Renal pelvis (tissue), 12 donors: ENCODE data around the gene MEAF6. TPM values are rescaled to one million over a fixed set of nuclear protein-coding genes. Genes with fewer than 3 reads are reported as not detected.
"Not testable (repeated sequence)": the region's sequence is repeated elsewhere in the genome, so short reads cannot be mapped to it uniquely, and the experiment has no call there.

Experiments used
- DNase-seq: peaks from one replicate; pipeline ENCODE4 v3.0.0-alpha.2; 2013
- long read RNA-seq, 16 experiments: transcript quantifications; one replicate each; lab custom pipeline, GENCODE V29; 2026
- polyA plus RNA-seq, 3 donors: library from polyadenylated mRNA; unstranded; fragments of 120-200 nt; gene quantifications; one replicate each; pipeline ENCODE4 v1.2.1, GENCODE V29; 2013; ENCODE audit not compliant: insufficient read length in 3 of 3

MEAF6 gene
- 10 to 100 TPM; 90.8 to 95.4 (median 91.7) TPM for polyA plus RNA-seq
- long read RNA-seq, donor 1, transcript MEAF6-201 (7 exons, 1,525 nt), result major isoform, 34 of 44 reads
- long read RNA-seq, donor 1, partial matches to known transcripts, result 0 of 44 reads
- long read RNA-seq, donor 1, other reads (novel, unspliced or antisense), result 0 of 44 reads
- long read RNA-seq, donor 2, transcript MEAF6-201 (7 exons, 1,525 nt), result major isoform, 27 of 39 reads
- long read RNA-seq, donor 2, partial matches to known transcripts, result 5 of 39 reads
- long read RNA-seq, donor 2, other reads (novel, unspliced or antisense), result 0 of 39 reads
- long read RNA-seq, donor 3, transcript MEAF6-206 (8 exons, 1,408 nt), result minor isoform, 7 of 41 reads
- long read RNA-seq, donor 3, transcript MEAF6-201 (7 exons, 1,525 nt), result major isoform, 24 of 41 reads
- long read RNA-seq, donor 3, partial matches to known transcripts, result 5 of 41 reads
- long read RNA-seq, donor 3, other reads (novel, unspliced or antisense), result 0 of 41 reads
- long read RNA-seq, donor 4, transcript MEAF6-201 (7 exons, 1,525 nt), result major isoform, 38 of 48 reads
- long read RNA-seq, donor 4, partial matches to known transcripts, result 5 of 48 reads
- long read RNA-seq, donor 4, other reads (novel, unspliced or antisense), result 0 of 48 reads
- long read RNA-seq, donor 5, transcript MEAF6-201 (7 exons, 1,525 nt), result major isoform, 16 of 21 reads
- long read RNA-seq, donor 5, partial matches to known transcripts, result 0 of 21 reads
- long read RNA-seq, donor 5, other reads (novel, unspliced or antisense), result 0 of 21 reads
- long read RNA-seq, donor 6, transcript MEAF6-201 (7 exons, 1,525 nt), result major isoform, 25 of 30 reads
- long read RNA-seq, donor 6, partial matches to known transcripts, result 0 of 30 reads
- long read RNA-seq, donor 6, other reads (novel, unspliced or antisense), result 0 of 30 reads
- long read RNA-seq, donor 7, transcript MEAF6-201 (7 exons, 1,525 nt), result major isoform, 29 of 72 reads
- long read RNA-seq, donor 7, partial matches to known transcripts, result 32 of 72 reads
- long read RNA-seq, donor 7, other reads (novel, unspliced or antisense), result 0 of 72 reads
- long read RNA-seq, donor 8, transcript MEAF6-201 (7 exons, 1,525 nt), result major isoform, 9 of 12 reads
- long read RNA-seq, donor 8, partial matches to known transcripts, result 0 of 12 reads
- long read RNA-seq, donor 8, other reads (novel, unspliced or antisense), result 0 of 12 reads
- long read RNA-seq, donor 9, transcript MEAF6-201 (7 exons, 1,525 nt), result major isoform, 31 of 43 reads
- long read RNA-seq, donor 9, partial matches to known transcripts, result 0 of 43 reads
- long read RNA-seq, donor 9, other reads (novel, unspliced or antisense), result 0 of 43 reads
- long read RNA-seq, donor 10, transcript MEAF6-201 (7 exons, 1,525 nt), result major isoform, 15 of 22 reads
- long read RNA-seq, donor 10, partial matches to known transcripts, result 0 of 22 reads
- long read RNA-seq, donor 10, other reads (novel, unspliced or antisense), result 0 of 22 reads
- long read RNA-seq, donor 11, transcript MEAF6-201 (7 exons, 1,525 nt), result major isoform, 26 of 32 reads
- long read RNA-seq, donor 11, partial matches to known transcripts, result 0 of 32 reads
- long read RNA-seq, donor 11, other reads (novel, unspliced or antisense), result 0 of 32 reads
- long read RNA-seq, donor 12, transcript MEAF6-201 (7 exons, 1,525 nt), result major isoform, 56 of 111 reads
- long read RNA-seq, donor 12, transcript MEAF6-206 (8 exons, 1,408 nt), result minor isoform, 14 of 111 reads
- long read RNA-seq, donor 12, partial matches to known transcripts, result 32 of 111 reads
- long read RNA-seq, donor 12, other reads (novel, unspliced or antisense), result 6 of 111 reads
- long read RNA-seq, donor 13, transcript MEAF6-201 (7 exons, 1,525 nt), result major isoform, 11 of 20 reads
- long read RNA-seq, donor 13, partial matches to known transcripts, result 6 of 20 reads
- long read RNA-seq, donor 13, other reads (novel, unspliced or antisense), result 0 of 20 reads
- long read RNA-seq, donor 14, result 0 reads
- long read RNA-seq, donor 15, transcript MEAF6-206 (8 exons, 1,408 nt), result minor isoform, 5 of 51 reads
- long read RNA-seq, donor 15, transcript MEAF6-201 (7 exons, 1,525 nt), result major isoform, 26 of 51 reads
- long read RNA-seq, donor 15, partial matches to known transcripts, result 17 of 51 reads
- long read RNA-seq, donor 15, other reads (novel, unspliced or antisense), result 0 of 51 reads
- long read RNA-seq, donor 16, transcript MEAF6-201 (7 exons, 1,525 nt), result major isoform, 30 of 50 reads
- long read RNA-seq, donor 16, transcript MEAF6-202 (6 exons, 603 nt), result minor isoform, 6 of 50 reads
- long read RNA-seq, donor 16, partial matches to known transcripts, result 6 of 50 reads
- long read RNA-seq, donor 16, other reads (novel, unspliced or antisense), result 0 of 50 reads

GRCh38 chr1:37514350-37515184 is at the start of gene MEAF6:
Gene MEAF6, minus strand, starts transcription at chr1:37514766. Its CDS starts 20 bp downstream, at chr1:37514746.
- DNase-seq, result peak; percentile 85

DNA sequence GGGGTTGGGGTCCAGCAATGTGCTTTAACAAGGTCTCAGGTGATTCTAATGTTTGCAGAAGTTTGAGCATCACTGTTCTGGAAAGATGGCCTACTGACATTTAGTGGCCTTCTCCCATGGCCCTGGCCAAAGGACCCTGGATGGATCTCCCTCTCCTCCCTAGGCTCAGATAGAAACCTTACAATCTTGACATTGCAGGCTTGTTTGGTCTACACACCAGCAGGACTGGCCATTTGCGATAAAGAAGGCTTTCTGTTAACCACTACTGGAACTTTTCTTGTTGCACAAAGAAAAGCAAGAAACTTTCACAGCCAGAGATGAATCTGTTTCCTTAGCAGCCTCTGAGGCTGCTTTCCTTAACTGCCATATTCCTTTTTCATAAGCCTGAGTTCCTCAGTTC is 48.4 kb upstream of the MEAF6 start:
- no peak for DNase-seq

DNA sequence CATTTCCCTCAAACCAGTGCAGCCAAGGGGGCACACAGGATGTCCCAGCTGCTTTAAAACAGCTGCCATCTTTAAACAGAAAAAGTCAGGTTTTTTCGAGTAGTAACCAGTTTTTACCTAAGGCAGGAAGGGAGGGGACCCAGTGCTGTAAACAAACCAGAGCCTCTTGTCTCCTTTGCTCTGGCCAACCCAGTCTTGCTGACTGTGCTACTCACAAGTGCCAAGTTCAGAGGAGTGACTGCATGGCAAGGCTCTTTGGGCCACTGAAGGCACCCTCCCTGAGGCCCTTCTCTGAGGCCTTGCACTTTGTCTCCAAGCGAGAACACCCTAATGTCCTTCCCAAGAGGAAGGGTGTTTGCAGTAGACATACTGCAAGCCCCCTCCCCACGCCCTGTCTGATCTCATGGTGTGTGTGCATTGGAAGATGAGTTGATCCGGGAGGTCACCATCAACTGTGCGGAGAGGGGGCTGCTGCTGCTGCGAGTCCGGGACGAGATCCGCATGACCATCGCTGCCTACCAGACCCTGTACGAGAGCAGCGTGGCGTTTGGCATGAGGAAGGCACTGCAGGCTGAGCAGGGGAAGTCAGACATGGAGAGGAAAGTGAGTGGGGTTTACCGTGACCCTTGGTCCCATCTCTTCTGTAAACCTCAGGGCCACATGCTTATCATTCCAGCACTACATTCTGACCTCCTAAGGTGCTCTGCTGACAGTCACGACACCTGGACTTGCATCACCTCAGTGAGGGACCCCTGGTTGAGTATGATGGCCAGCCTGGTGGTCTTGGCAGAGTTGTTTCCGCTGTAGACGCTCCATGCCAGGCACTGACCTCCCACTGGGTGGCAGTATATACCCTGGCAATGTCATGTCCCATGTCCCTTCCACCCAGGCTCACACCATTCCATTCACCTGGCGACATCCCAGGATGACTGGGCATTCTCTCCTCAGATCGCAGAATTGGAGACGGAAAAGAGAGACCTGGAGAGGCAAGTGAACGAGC is 46.9 kb upstream of the MEAF6 start:
- DNase-seq, result no peak

GRCh38 chr1:37560401-37561132 is 46.0 kb upstream of the MEAF6 start:
- no peak for DNase-seq

GRCh38 chr1:37559957-37560379 is 45.4 kb upstream of the MEAF6 start:
- not testable (repeated sequence) for DNase-seq

- no peak for DNase-seq
These were observed 44.5 kb upstream of the MEAF6 start for GRCh38 chr1:37559080-37559479.

DNA sequence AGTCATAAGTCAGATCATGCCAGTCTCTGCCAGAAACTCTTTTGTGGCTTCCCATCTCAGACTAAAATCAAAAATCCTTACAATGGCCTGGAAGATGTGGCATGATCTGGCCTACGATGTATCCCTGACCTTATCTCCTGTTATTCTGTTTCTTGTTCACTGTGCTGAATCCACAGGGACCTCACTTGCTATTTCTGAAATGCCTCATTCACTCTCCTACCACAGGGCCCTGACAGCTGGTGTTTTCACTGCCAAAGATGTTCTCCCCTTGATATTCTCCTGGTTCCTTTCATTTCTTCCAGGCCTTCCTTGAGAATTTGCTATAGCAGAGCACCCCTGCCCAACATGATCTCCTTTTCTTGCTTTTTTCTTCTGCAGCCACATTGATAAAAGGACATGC is 43.8 kb upstream of the MEAF6 start:
- DNase-seq, result no peak

GRCh38 chr1:37557402-37557801 is 42.8 kb upstream of the MEAF6 start:
- DNase-seq, result no peak

GRCh38 chr1:37556712-37557196 is 42.2 kb upstream of the MEAF6 start, which contains the start of gene DNALI1:
Gene DNALI1, plus strand, starts transcription at chr1:37556940. Its CDS starts 55 bp downstream, at chr1:37556995.
- peak; percentile 91 for DNase-seq

- DNase-seq, result peak; percentile 94
These were observed 39.6 kb upstream of the MEAF6 start, which contains the start of gene SNIP1 for GRCh38 chr1:37553927-37554808. Gene SNIP1, minus strand, starts transcription at chr1:37554293. Its CDS starts 64 bp downstream, at chr1:37554229.

GRCh38 chr1:37553598-37553926 is 39.0 kb upstream of the MEAF6 start:
- DNase-seq, result no peak

GRCh38 chr1:37549341-37549740 is 34.8 kb upstream of the MEAF6 start:
- DNase-seq, result no peak

GRCh38 chr1:37545019-37545418 is 30.5 kb upstream of the MEAF6 start:
- no peak for DNase-seq

DNA sequence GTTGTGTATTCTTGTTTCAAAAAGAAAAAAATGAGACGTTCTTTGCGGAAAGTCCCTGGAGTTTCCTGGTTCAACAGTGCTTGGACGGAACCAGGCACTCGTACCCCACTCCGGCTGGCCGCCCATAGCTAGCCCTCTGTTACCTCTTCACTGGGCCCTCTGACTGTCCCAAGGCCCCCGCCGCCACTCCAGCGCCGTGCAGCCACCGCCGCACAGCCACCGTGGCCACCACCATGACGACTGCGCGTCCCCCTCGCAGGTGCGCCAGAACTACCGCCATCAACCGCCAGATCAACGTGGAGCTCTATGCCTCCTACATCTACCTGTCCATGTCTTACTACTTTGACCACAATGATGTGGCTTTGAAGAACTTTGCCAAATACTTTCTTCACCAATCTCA is 30.0 kb upstream of the MEAF6 start:
- no peak for DNase-seq
